ENCODE results near the gene DMD. TPM values are rescaled to one million over a fixed set of nuclear protein-coding genes. Genes with fewer than 3 reads are reported as not detected.

The DMD gene
- total and polyA plus RNA-seq, 9 donors = 14.0 to 70.5 (median 37.6) TPM

DNA sequence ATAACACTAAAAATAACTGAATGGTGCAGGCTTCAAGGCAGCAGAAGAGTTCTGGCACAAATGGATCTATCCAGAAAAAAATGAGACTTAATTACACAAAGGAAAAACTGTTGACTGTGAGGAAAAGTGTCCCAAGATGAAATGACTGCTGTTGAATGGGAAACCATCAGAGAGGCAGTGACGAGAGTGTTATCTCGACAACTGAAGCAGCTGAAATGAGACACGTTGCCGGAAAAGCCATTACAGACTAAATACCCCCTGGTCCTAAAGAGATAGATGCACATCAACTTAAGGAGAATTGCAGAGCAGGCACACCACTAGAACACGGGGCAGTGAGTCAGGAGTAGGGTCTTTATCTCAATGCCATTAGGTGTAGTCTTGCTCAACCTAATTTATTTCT lies 277.8 kb downstream of the DMD start:
- Histone ChIP-seq H3K27me3 (no peaks in the 10 kb centered on the region), H3K9me3 (no peaks in the 10 kb centered on the region), H3K4me1 (ENCODE audit: insufficient read depth) (no peaks in the 10 kb centered on the region), H3K4me3 (no peak overlapping the region), H3K27ac (no peak overlapping the region), H3K36me3 (no peaks in the 10 kb centered on the region)
- TF ChIP-seq POLR2A (IDR thresholded peaks at IDR 0.05) (no peak), EP300 (IDR thresholded peaks at IDR 0.05) (no peak)
- TF ChIP-seq, protein P1, sequence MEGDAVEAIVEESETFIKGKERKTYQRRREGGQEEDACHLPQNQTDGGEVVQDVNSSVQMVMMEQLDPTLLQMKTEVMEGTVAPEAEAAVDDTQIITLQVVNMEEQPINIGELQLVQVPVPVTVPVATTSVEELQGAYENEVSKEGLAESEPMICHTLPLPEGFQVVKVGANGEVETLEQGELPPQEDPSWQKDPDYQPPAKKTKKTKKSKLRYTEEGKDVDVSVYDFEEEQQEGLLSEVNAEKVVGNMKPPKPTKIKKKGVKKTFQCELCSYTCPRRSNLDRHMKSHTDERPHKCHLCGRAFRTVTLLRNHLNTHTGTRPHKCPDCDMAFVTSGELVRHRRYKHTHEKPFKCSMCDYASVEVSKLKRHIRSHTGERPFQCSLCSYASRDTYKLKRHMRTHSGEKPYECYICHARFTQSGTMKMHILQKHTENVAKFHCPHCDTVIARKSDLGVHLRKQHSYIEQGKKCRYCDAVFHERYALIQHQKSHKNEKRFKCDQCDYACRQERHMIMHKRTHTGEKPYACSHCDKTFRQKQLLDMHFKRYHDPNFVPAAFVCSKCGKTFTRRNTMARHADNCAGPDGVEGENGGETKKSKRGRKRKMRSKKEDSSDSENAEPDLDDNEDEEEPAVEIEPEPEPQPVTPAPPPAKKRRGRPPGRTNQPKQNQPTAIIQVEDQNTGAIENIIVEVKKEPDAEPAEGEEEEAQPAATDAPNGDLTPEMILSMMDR (IDR thresholded peaks at IDR 0.05) = no peak
- WGBS, 3 donors = 61 to 65% (median 61%) methylated on average over 5 of the region's 5 CpGs
- intact Hi-C loops (cut with DNase I) = no loop called here
- no peak for DNase-seq

DNA sequence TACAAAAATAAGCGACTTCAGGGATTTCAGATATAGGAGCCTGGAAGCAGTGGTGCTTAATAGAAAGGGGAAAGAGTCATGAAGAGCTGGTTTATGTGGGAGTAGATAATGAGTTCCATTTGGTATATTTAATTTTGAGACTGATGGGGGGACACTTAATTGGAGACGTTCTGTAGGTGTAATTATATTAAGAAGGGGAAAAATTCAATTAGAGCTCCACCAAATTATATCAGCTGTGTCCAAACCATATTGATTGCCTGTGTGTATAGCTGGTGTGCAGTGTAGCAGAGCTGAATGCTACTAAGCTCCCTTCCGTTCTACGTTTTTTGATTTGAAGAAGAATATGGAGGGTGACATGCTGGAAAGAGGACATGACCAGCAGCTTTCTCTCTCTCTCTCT lies 282.3 kb downstream of the DMD start:
- H3K9me3 ChIP-seq = no peaks in the 10 kb centered on the region
- no peak for DNase-seq
- H3K27ac ChIP-seq = no peak overlapping the region
- WGBS, 3 donors = 74 to 75% (median 75%) methylated on average over 4 of the region's 4 CpGs
- no peak overlapping the region for H3K4me3 ChIP-seq
- intact Hi-C loops (cut with DNase I) = no loop called here
- no peaks in the 10 kb centered on the region for H3K27me3 ChIP-seq
- no peak for TF ChIP-seq POLR2A (IDR thresholded peaks at IDR 0.05)
- TF ChIP-seq, protein P1 (IDR thresholded peaks at IDR 0.05) = no peak
- TF ChIP-seq EP300 (IDR thresholded peaks at IDR 0.05) = no peak
- H3K36me3 ChIP-seq = no peaks in the 10 kb centered on the region
- no peaks in the 10 kb centered on the region for H3K4me1 ChIP-seq (ENCODE audit: insufficient read depth)

DNA sequence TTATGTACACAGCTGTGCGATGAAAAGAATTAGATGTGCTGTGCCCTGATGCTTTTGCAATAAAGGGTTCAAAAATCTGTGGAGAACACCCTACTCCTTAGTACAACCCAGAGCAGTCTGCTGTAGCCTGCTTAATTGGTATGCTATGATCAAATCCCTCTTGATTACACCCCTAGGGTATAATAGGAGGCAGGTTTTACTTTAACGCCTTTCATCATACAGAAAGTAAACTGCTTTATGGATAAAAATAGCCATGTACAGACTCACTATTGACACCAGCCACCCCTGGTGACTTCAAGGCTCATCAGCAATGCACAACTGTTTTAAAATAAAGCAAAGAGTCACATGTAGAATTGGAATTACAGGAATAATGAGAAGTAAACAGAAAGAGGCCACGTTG lies 315.3 kb downstream of the DMD start:
- TF ChIP-seq, protein P1 (IDR thresholded peaks at IDR 0.05) = no peak
- no peak for TF ChIP-seq EP300 (IDR thresholded peaks at IDR 0.05)
- TF ChIP-seq POLR2A (IDR thresholded peaks at IDR 0.05) = no peak
- intact Hi-C loops (cut with DNase I) = no loop called here
- H3K4me3 ChIP-seq = no peak overlapping the region
- no peaks in the 10 kb centered on the region for H3K36me3 ChIP-seq
- H3K27ac ChIP-seq = no peak overlapping the region
- WGBS, 3 donors = 56 to 70% (median 61%) methylated on average over 3 of the region's 3 CpGs
- no peaks in the 10 kb centered on the region for H3K9me3 ChIP-seq
- DNase-seq = no peak
- H3K4me1 ChIP-seq (ENCODE audit: insufficient read depth) = no peaks in the 10 kb centered on the region
- no peaks in the 10 kb centered on the region for H3K27me3 ChIP-seq

DNA sequence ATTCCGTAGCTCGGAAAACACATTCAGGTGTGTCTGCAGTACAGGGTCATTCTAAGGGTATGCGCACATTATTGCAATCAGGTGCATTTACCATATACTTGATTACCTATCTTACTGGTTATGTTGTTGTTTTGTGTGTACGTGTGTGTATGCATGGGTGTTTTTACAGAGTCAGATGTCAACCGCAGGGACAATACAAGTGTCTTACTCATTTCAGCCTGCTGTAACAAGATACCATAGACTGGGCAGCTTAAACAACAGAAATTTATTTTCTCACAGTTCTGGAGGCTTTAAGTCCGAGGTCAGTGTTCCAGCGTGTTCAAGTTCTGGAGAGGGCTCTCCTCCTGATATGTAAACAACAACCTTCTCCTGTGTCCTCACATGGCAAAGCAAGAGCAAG lies 316.7 kb downstream of the DMD start:
- Histone ChIP-seq H3K4me1 (ENCODE audit: insufficient read depth) (no peaks in the 10 kb centered on the region), H3K27ac (no peak overlapping the region), H3K9me3 (no peaks in the 10 kb centered on the region), H3K4me3 (no peak overlapping the region), H3K27me3 (no peaks in the 10 kb centered on the region), H3K36me3 (no peaks in the 10 kb centered on the region)
- intact Hi-C loops (cut with DNase I) = no loop called here
- WGBS, 3 donors = 82 to 88% (median 85%) methylated on average over 7 of the region's 7 CpGs
- TF ChIP-seq, protein P1 (IDR thresholded peaks at IDR 0.05) = no peak
- TF ChIP-seq EP300 (IDR thresholded peaks at IDR 0.05) (no peak), POLR2A (IDR thresholded peaks at IDR 0.05) (no peak)
- no peak for DNase-seq

DNA sequence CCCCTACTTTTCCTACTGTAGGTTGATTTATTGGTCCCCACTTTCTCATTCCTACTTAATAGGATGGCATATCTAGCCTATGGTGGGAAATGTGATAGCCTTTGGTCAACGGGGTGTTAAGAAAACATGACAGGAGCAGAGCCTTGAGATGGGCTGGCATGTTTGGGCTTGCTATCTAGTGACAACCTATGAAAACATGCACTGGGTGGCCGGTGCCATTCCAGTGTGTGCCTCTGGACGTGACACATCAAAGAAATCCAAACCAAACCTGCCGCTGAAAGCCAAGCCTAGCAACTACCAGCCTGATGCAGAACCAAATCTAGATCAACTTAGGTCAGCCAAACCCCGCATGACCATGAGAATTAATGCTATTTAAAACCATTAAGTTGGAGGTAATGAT lies 317.6 kb downstream of the DMD start:
- Histone ChIP-seq H3K4me1 (ENCODE audit: insufficient read depth) (no peaks in the 10 kb centered on the region), H3K4me3 (no peak overlapping the region), H3K27me3 (no peaks in the 10 kb centered on the region), H3K36me3 (no peaks in the 10 kb centered on the region), H3K9me3 (no peaks in the 10 kb centered on the region), H3K27ac (no peak overlapping the region)
- TF ChIP-seq EP300 (IDR thresholded peaks at IDR 0.05) (no peak), POLR2A (IDR thresholded peaks at IDR 0.05) (no peak)
- TF ChIP-seq, protein P1 (IDR thresholded peaks at IDR 0.05) = no peak
- intact Hi-C loops (cut with DNase I) = no loop called here
- no peak for DNase-seq
- WGBS, 3 donors = 79 to 84% (median 80%) methylated on average over 5 of the region's 5 CpGs

Data from ovary (tissue), 9 donors.